Transverse colon (tissue), 4 donors: ENCODE data around the gene LBX1. TPM values are rescaled to one million over a fixed set of nuclear protein-coding genes. Genes with fewer than 3 reads are reported as not detected.
A peak's percentile ranks its signal among the peaks of the same experiment; 100 is the strongest.

Experiments
- DNase-seq: peaks from one replicate; pipeline ENCODE4 v3.0.0-alpha.2; 2019
- H3K27ac ChIP-seq, 4 donors: fragments of 200-600 bp; sonication (generic); 2 replicates each; pipeline ENCODE4 v1.5.1; 2016 to 2018; ENCODE audit warnings: inconsistent platforms in 4 of 4
- H3K27me3 ChIP-seq: fragments of 200-600 bp; sonication (generic); 2 replicates; pipeline ENCODE4 v1.5.1; 2017; ENCODE audit warnings: inconsistent platforms
- H3K36me3 ChIP-seq, 4 donors: fragments of 200-600 bp; sonication (generic); 2 replicates each; pipeline ENCODE4 v1.5.1; 2017 to 2019; ENCODE audit warnings: inconsistent platforms in 4 of 4
- H3K4me1 ChIP-seq, 4 donors: fragments of 200-600 bp; sonication (generic); 2 replicates each; pipeline ENCODE4 v1.5.1; 2017 to 2020; ENCODE audit warnings: inconsistent platforms in 4 of 4
- H3K4me3 ChIP-seq, 4 donors: fragments of 200-600 bp; sonication (generic); 1 replicate in 1 of 4; 2 replicates in 3 of 4; pipeline versions ENCODE4 v1.5.1 to v1.6.1; 2017 to 2019; ENCODE audit warnings: inconsistent platforms in 4 of 4
- H3K9me3 ChIP-seq, 2 donors: fragments of 200-600 bp; sonication (generic); 2 replicates each; pipeline ENCODE4 v1.5.1; 2017 to 2019; ENCODE audit warnings: inconsistent platforms in 2 of 2
- CTCF ChIP-seq, 5 experiments: fragments of 200-600 bp in 3 of 5; fragments of 450-650 bp in 2 of 5; sonication (generic) in 3 of 5; IDR thresholded peaks; 1 replicate in 2 of 5; 2 replicates in 3 of 5; pipeline ENCODE4 v1.5.1; 2016 to 2017; ENCODE audit warnings: antibody characterized with exemption in 5 of 5, inconsistent platforms in 3 of 5, mild to moderate bottlenecking in 2 of 5, moderate library complexity in 1 of 5
- EP300 ChIP-seq: sonication (generic); formaldehyde crosslinking; IDR thresholded peaks from one replicate; pipeline ENCODE4 v1.6.1; 2017; ENCODE audit warnings: antibody characterized with exemption, low read depth
- POLR2A ChIP-seq: fragments of 450-650 bp; IDR thresholded peaks from one replicate; pipeline ENCODE4 v1.6.1; 2016; ENCODE audit warnings: antibody characterized with exemption, mild to moderate bottlenecking, moderate library complexity
- POLR2AphosphoS5 ChIP-seq, 3 donors: sonication (generic); formaldehyde crosslinking; IDR thresholded peaks; one replicate each; pipeline ENCODE4 v1.6.1; 2016; ENCODE audit warnings: antibody characterized with exemption in 3 of 3
- WGBS, 2 donors: methylation state at CpG; one replicate each; pipeline ENCODE4 v1.1.5; 2018; ENCODE audit warnings: low coverage in 1 of 2; 5-methylcytosine and 5-hydroxymethylcytosine counted together
- in situ Hi-C, 4 donors: fragments of 200-750 bp; cut with MboI; loops; one replicate each; pipeline versions ENCODE4 v1.15.0 to v1.15.1; 2017; ENCODE audit warnings: low sequenced_read_pairs in 3 of 4, low pct_ligation_motif_present in 1 of 4, low pct_unique_long_range_greater_than_20kb in 1 of 4
- intact Hi-C: fragments of 100-400 bp; cut with DNase I; formaldehyde crosslinking; loops from one replicate; pipeline ENCODE4 v1.15.1; 2023; ENCODE audit warnings: low total_unique reads
- total RNA-seq, 4 donors: library from RNA; depleted of rRNA; stranded (reverse); fragments of >200 nt; gene quantifications; one replicate each; pipeline ENCODE4 v1.1.0, GENCODE V29; 2016

LBX1 gene
- total RNA-seq, 4 donors from 2014 or later, result not detected

GRCh38 chr10:101218351-101219138 lies 10.7 kb downstream of the LBX1 start:
- TF ChIP-seq CTCF (IDR thresholded peaks at IDR 0.05) (no peak), POLR2AphosphoS5 (IDR thresholded peaks at IDR 0.05) (no peak), EP300 (no peak), POLR2A (no peak)
- Histone ChIP-seq H3K9me3 (no peaks in the 10 kb centered on the region), H3K4me3 (no peak overlapping the region), H3K36me3 (no peaks in the 10 kb centered on the region), H3K27me3 (peaks cover 98% of the 10 kb centered on the region), H3K4me1 (peaks cover 12 to 58% (median 35%) of the 10 kb centered on the region in 4 donors), H3K27ac (no peak overlapping the region)
- DNase-seq, result no peak
- WGBS, 2 donors, result 11% methylated on average over 27 of the region's 27 CpGs; no CpG with 5 or more reads in 1 of the 2 donors
- in situ Hi-C loops (loop anchor here (10.0 to 25.0 kb wide), 4 partner anchors 244 to 544 kb away; no protein-coding TSS in a partner anchor), intact Hi-C loops (loop anchor here (10.0 kb wide), 1 partner anchor 76 kb away; no protein-coding TSS in a partner anchor)

- Histone ChIP-seq H3K27ac (no peak overlapping the region), H3K36me3 (no peaks in the 10 kb centered on the region), H3K9me3 (no peaks in the 10 kb centered on the region), H3K4me3 (peak overlapping the region in 1 of 4 donors; percentile 20), H3K4me1 (peaks cover 8 to 50% (median 33%) of the 10 kb centered on the region in 4 donors), H3K27me3 (peaks cover 98% of the 10 kb centered on the region)
- intact Hi-C loops, result loop anchor here (10.0 kb wide), 1 partner anchor 77 kb away; no protein-coding TSS in a partner anchor
- 8% methylated on average over 60 of the region's 68 CpGs; no CpG with 5 or more reads in 1 of the 2 donors for WGBS, 2 donors
- in situ Hi-C loops, result loop anchor here (10.0 to 25.0 kb wide), 4 partner anchors 245 to 545 kb away; no protein-coding TSS in a partner anchor
- DNase-seq, result peak; percentile 36
- TF ChIP-seq CTCF (IDR thresholded peaks at IDR 0.05), result peak in 3 of 5 experiments; percentile 9 to 24 (median 19)
- no peak for TF ChIP-seq POLR2AphosphoS5 (IDR thresholded peaks at IDR 0.05)
Observed at GRCh38 chr10:101217450-101218281, 11.6 kb downstream of the LBX1 start.

DNA sequence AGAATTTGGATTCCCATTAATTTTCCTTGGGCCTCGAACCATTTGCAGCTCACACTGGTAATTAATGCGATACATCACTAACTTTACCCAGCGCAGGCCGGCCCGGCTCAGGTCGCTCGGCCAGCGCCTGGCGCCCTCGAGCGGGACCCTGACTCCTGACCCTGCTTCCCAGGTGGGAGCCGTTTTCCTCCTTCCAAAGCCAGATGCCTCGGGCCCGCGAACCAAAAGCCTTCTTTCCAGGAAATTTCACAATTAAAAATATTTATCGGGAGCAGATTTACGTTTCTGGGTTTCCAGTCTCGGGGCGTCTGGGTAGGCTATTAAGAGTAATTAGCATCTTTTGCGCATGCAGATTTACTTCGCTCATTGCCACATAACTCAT lies 12.2 kb downstream of the LBX1 start:
- 8% methylated on average over 21 of the region's 21 CpGs; no CpG with 5 or more reads in 1 of the 2 donors for WGBS, 2 donors
- Histone ChIP-seq H3K36me3 (no peaks in the 10 kb centered on the region), H3K27ac (no peak overlapping the region), H3K4me1 (peaks cover 8 to 48% (median 33%) of the 10 kb centered on the region in 4 donors), H3K27me3 (peaks cover 98% of the 10 kb centered on the region), H3K9me3 (no peaks in the 10 kb centered on the region), H3K4me3 (peak overlapping the region in 1 of 4 donors; percentile 20)
- intact Hi-C loops, result loop anchor here (10.0 kb wide), 1 partner anchor 78 kb away; no protein-coding TSS in a partner anchor
- DNase-seq, result no peak
- in situ Hi-C loops, result loop anchor here (10.0 to 25.0 kb wide), 4 partner anchors 245 to 545 kb away; no protein-coding TSS in a partner anchor
- TF ChIP-seq POLR2AphosphoS5 (IDR thresholded peaks at IDR 0.05) (no peak), EP300 (no peak), CTCF (IDR thresholded peaks at IDR 0.05) (no peak), POLR2A (no peak)
